NCI-H2171 treated with DMSO at 0.1 percent for 48 hours (cell line): ENCODE results near the gene ARID5A.

Source experiments
- DNase-seq: peaks from one replicate; lab custom pipeline; 2025; lab: John Stamatoyannopoulos, UW

Gene ARID5A

GRCh38 chr2:96507957-96508520 is 28.5 kb upstream of the ARID5A start:
- DNase-seq, result peak; percentile 35

GRCh38 chr2:96508521-96509113 is 27.9 kb upstream of the ARID5A start:
- no peak for DNase-seq

DNA sequence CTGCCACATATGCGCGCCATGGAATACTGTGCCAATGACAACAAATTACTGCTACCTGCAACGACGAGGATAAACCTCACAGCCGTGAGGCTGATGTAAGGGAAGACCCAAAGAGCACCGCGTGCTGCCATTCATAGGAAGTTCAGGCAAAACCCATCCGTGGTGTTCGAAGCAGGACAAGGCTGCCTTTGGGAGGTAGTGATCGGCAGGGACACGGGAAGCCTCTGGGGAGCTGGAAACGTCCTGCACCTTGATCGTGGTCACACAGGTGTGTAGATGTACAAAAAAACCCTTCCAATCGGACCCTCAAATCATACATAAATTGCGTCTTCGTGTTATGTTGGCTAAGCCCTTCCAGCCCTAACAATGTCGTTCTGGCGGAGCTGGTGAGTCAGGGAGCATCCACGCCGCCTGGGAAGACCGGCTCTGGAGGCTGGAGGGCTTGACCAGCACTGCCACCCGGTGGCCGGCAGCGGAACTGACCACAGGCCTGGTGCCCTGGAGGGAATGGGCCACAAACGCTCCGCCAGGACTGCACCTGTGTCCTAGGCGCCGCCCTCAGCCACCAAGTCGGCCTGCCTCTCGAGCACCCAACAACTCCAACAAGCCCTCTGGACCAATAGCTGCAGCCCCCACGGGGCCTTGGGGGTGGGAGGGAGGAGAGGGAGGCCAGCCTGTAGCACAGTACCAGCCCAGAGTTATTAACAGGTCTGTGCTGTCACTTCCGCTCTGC is 27.3 kb upstream of the ARID5A start:
- peak; percentile 60 for DNase-seq

DNA sequence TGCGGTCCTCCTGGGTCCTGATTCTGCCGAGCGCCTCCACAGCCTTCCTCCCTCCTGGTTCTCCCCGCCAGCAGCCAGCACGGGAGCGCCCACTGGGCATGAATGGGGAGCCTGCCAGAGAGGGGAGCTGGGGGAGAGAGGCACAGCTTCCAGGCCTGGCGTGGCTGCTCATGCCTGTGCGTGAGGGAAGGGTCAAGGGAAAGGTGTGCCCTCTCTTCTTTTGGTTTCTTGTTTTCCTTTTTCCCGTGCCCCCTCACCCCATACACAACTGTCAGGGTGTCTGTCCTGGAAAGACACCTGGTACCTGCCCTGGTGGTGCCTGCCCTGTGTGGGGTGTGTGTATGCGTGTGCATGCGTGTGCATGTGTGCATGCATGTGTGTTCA is 26.7 kb upstream of the ARID5A start:
- DNase-seq, result no peak

DNA sequence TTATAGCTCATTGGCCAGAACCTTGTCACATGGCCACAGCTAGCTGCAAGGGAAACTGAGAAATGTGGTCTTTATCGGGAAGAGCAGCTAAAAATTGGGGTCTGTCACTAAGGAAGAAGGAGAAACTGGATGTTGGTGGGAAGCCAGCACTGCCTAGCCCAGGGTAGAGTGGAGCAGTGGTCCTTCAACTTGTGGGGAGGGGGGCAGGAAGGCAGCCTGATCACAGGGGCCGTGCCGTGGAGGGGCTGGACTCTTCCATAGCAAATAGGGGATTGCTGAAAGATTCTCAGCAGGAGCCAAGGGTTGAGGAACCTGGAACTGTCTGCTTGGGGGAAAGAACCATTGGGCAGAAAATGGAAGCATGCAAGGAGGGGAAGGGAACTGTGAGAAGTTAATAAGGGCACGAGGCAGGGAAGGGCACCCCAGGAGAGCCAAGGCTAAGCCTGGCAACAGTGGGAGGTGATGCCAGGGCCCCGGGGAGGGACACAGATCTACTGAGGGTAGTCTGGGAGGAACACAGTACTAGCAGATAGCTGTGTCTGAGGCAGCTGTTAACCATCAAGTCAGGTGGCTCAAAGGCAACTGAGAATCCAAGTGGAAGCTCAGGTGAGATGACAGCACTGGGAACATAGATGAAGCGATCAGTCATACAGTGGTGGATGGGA is 25.5 kb upstream of the ARID5A start:
- no peak for DNase-seq

GRCh38 chr2:96511851-96512250 is 24.7 kb upstream of the ARID5A start:
- DNase-seq, result no peak

DNA sequence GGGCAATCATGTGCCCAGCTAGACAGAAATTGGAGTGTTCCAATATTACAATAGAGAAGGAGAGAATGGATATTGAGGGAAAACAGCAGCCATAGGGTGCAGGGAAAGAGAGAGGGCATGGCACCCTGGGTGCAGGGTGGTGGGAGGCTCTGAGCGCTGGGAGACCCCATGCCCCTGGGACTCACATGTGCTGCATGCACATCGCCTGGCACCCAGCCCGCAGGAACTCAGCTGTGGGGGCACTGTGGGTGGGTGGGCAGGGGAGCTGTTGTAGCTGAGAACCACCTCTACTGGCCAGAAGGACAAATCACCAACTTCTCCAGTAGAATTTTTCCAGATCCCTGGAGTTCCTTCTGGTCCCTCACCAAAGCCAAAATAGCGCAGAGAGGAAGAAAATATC is 24.2 kb upstream of the ARID5A start:
- DNase-seq, result no peak

GRCh38 chr2:96514521-96514920 is 22.0 kb upstream of the ARID5A start:
- DNase-seq, result no peak

GRCh38 chr2:96517079-96517478 is 19.5 kb upstream of the ARID5A start:
- no peak for DNase-seq

GRCh38 chr2:96520231-96520630 is 16.3 kb upstream of the ARID5A start:
- no peak for DNase-seq

DNA sequence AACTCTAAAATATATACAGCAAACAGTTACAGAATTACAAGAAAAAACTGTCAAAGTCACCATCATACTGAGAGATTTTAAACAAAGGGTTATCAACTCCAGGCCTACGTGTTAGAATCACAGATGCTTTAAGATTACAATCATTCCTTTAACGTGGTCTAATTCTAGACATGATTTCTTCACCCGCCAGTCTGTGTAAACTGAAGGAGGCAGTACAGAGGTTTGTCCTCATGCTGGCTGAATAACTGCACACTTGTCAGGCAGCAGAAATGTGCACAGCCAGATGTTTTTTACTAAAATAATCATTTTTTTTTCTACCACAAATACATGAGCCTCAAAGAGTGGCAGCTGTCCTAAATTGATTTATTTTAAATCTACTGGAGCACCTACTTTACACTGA is 15.9 kb upstream of the ARID5A start:
- DNase-seq, result no peak

DNA sequence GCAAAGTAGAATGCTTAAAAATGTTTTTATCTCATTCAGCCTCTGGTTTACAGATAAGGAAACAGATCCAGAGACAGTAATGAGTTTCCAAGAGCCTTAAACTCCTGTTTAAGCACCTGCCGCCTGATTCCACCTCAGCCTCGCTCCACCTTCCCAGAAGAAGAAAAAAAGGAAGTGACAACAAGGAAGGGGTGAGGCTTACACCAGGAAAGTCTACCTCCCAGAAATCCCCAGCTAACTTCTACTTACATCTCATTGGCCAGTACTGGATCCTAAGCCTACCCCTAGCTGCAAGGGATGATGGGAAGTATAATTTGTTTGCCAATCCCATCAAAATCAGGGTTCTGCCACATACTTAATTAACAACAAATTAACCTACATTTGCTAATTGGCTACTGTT is 15.3 kb upstream of the ARID5A start:
- no peak for DNase-seq

DNA sequence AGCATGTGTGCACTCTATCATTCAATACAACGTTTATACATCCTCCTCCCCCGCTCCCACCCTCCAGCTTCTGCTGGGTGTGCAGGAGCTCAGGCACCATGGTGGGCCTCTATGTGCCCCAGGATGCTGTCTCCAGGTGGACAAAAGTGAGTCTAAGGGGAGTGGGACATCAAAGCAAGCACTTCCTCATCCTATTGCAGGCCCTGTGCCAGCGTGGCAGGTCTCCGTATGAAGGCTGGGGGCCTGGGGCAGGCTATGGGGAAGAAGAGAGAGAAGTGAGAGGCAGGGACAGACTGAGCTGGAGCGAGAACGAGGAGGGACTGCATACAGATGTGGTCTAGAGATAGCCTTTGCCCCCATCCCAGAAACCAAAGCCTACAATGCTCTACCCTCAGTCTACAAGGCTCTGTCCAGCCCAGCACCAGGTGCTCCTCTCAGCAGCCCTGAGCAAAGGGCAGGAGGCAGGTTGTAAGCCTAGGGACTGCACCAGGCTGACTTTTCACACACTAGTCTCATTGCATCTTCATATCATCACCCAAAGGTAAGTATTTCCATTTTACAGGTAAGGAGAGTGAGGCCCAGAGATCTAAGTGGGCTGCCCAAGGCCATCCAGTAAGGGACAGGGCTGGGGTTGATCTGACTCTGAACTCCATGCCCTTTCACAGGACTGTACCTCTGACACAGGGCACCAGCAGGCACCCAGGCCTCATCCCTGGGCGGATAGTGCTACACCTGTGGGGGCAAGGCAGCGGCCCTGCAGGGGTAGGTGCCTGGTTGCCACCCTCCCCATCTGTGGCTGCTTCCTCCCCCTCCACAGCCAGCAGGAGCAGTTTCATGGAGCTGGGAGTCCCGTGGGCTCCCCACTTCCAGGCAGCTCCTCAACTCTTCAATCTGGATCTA is 14.0 kb upstream of the ARID5A start:
- no peak for DNase-seq

- DNase-seq, result no peak
Measured at GRCh38 chr2:96523659-96524481, 12.7 kb upstream of the ARID5A start.

GRCh38 chr2:96524482-96525210 is 11.9 kb upstream of the ARID5A start:
- DNase-seq, result no peak

DNA sequence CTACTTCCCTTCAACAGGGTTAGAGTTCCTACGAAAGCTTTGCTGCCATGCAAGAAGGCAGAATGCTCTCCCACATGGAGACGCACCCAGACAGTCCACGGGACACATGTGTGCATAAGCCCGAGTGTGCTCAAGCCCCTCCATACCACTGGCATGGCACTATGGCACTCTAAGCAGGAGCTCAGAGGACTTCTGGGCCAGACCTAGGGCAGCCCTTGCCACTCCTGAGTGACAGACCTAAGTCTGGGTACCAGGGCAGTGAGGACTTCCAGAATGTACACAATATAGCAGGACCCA is 11.4 kb upstream of the ARID5A start:
- DNase-seq, result no peak

DNA sequence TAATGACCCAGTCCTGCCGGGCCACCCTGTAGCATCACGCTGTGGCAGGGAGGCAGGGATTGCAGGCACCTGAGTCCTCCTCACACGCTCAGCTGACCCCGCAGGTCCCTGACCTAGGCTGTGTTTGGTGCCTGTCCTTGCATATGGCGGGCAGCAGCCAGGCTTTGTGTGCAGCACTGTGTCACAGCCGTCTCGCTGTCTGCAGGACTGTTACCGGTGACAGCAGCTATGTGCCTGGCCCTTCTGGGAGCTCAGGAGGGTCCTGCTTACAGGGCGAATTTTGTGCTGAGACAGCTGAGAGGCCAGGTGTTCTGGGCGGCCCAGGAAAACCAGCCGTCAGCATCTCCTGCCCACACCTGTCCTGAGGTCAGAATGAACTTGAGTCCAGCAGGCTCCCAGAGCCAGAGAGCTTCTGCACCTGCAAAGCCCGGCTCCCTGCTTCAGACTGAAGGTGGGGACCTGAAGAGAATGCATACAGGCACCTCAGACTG is 10.4 kb upstream of the ARID5A start:
- DNase-seq, result no peak

- no peak for DNase-seq
Measured at GRCh38 chr2:96526615-96527285, 9.8 kb upstream of the ARID5A start.

- no peak for DNase-seq
Measured at GRCh38 chr2:96527286-96528005, 9.1 kb upstream of the ARID5A start.
